Glutamatergic neuron (in vitro differentiated cells): Measurements from ENCODE around the gene RNASEH2B. TPM values are rescaled to one million over a fixed set of nuclear protein-coding genes. Genes with fewer than 3 reads are reported as not detected.

Source experiments
- DNase-seq: peaks from one replicate; pipeline ENCODE4 v3.0.0; 2022
- H3K27ac Mint-ChIP-seq: one replicate; pipeline ENCODE4 v1.8.0; 2020; ENCODE audit warnings: mild to moderate bottlenecking, mixed read lengths, inconsistent platforms; ENCODE audit not compliant: unreplicated experiment
- H3K27me3 Mint-ChIP-seq: one replicate; pipeline ENCODE4 v1.8.0; 2020; ENCODE audit warnings: mild to moderate bottlenecking, moderate library complexity, mixed read lengths, inconsistent platforms; ENCODE audit not compliant: unreplicated experiment
- H3K36me3 Mint-ChIP-seq: one replicate; pipeline ENCODE4 v1.8.0; 2020; ENCODE audit warnings: mild to moderate bottlenecking, mixed read lengths, inconsistent platforms; ENCODE audit not compliant: unreplicated experiment
- H3K4me1 Mint-ChIP-seq: one replicate; pipeline ENCODE4 v1.8.0; 2020; ENCODE audit warnings: mild to moderate bottlenecking, low read depth, mixed read lengths, inconsistent platforms; ENCODE audit not compliant: unreplicated experiment
- H3K4me3 Mint-ChIP-seq: one replicate; pipeline ENCODE4 v1.8.0; 2020; ENCODE audit warnings: mild to moderate bottlenecking, mixed read lengths, inconsistent platforms; ENCODE audit not compliant: unreplicated experiment
- H3K9me3 Mint-ChIP-seq: one replicate; pipeline ENCODE4 v1.8.0; 2020; ENCODE audit warnings: mild to moderate bottlenecking, moderate library complexity, mixed read lengths, inconsistent platforms; ENCODE audit not compliant: unreplicated experiment
- total RNA-seq: library from RNA; stranded (reverse); fragmentation: NEBNext Ultra II Directional; extraction: Animal tissue kit (Norgen Biotek cat#: 25700); gene quantifications from one replicate; pipeline ENCODE4 v1.2.1, GENCODE V29; 2021; ENCODE audit not compliant: unreplicated experiment
- TF ChIP-seq, protein P1 (sequence below): fragments of 200-600 bp; sonication (generic); IDR thresholded peaks from one replicate; pipeline ENCODE4 v1.5.0; 2021; ENCODE audit not compliant: partially characterized antibody, unreplicated experiment

The RNASEH2B gene
- total RNA-seq, 1 donor from 2014 or later: 10.4 TPM

DNA sequence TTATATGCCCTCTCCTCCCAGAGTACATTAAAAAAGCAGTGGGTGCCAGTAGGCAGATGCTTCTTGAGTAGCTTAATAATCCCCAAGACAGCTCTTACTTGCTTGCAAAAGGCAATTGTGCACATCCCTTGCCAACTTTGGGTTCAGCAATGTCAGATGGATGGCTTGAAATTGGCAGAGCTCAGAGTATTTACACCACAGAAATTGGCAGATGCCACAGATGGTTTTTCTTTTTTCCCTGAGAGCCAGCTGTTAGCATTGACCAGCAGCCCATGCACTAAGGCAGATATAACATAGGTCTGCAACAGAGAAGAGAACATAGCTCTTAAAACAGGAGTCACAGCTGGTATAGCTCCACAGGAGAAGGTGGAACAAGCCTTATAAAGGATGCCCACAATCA, 18.4 kb upstream of the RNASEH2B start:
- Mint-ChIP-seq H3K4me1 (peaks cover 18% of the 10 kb centered on the region), H3K36me3 (no peaks in the 10 kb centered on the region), H3K4me3 (no peak overlapping the region), H3K27ac (peak overlapping the region; percentile 74), H3K9me3 (no peaks in the 10 kb centered on the region), H3K27me3 (no peaks in the 10 kb centered on the region)
- DNase-seq: no peak
- TF ChIP-seq, protein P1, sequence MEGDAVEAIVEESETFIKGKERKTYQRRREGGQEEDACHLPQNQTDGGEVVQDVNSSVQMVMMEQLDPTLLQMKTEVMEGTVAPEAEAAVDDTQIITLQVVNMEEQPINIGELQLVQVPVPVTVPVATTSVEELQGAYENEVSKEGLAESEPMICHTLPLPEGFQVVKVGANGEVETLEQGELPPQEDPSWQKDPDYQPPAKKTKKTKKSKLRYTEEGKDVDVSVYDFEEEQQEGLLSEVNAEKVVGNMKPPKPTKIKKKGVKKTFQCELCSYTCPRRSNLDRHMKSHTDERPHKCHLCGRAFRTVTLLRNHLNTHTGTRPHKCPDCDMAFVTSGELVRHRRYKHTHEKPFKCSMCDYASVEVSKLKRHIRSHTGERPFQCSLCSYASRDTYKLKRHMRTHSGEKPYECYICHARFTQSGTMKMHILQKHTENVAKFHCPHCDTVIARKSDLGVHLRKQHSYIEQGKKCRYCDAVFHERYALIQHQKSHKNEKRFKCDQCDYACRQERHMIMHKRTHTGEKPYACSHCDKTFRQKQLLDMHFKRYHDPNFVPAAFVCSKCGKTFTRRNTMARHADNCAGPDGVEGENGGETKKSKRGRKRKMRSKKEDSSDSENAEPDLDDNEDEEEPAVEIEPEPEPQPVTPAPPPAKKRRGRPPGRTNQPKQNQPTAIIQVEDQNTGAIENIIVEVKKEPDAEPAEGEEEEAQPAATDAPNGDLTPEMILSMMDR: no peak

DNA sequence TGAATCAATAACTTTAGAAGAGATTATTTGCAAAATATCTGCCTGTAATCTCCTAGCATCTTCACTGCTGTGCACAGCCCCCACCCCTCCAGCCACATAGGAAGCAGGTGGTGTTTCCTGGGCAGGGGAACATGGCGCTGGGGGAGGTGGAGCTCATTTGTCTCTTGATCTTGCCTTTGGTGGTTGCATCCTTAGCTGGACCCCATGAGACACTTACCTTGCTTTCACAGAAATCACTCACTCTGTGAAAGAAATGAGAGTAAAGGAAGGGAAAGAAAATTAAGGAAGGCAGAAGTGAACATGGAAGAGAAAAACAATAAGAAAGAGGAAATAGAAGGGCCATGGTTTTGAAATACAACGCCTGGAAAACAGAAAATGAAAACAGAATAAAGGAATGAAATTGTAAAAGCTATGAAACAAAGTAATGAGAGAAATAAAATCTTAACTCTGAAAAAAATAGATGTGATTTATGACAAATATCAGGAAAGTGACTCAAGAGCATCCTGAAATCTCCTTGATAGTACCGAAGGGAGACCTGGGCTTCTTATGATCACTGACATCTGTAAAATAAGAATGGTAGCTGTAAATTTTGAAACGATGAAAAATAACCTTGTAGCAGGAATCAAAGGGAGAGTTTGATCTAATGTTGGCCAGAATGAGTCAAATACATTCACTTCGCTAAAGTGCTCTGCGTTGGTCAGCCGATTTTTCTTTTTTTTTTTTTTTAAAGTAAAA, 17.2 kb upstream of the RNASEH2B start:
- Mint-ChIP-seq H3K4me1 (peaks cover 18% of the 10 kb centered on the region), H3K27me3 (peaks cover 2% of the 10 kb centered on the region), H3K9me3 (no peaks in the 10 kb centered on the region), H3K4me3 (no peak overlapping the region), H3K27ac (peak overlapping the region; percentile 84), H3K36me3 (no peaks in the 10 kb centered on the region)
- TF ChIP-seq, protein P1: no peak
- DNase-seq: peak; percentile 33

DNA sequence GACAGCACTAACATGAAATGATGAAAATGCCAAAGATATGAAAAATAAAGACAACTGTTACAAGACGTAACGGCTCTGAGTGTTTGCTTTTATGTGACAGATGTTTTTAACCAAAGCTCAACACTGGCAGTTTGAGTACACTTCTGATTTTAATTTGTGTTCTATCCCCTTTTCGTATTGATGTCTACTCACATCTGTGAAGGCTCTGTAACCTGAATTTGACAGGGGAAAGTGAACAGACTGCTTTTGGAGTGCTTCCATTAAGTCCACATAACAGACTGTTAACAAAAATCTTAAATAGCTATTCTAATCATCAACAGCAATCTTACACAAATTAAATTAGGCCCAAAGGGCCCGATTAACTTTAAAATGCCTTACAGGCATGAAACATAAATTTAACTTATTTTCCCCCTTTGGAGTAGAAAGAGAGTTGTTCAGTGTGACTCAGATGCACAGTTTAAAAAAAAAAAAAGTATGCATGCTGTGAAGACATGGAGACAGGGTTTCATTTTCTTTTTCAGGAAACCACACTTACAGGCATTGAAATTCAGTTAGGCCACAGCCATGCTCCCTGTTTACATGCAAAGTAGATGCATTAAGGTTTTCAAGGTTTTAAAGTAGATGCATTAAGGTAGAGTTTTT, 16.3 kb upstream of the RNASEH2B start:
- Mint-ChIP-seq H3K4me3 (no peak overlapping the region), H3K36me3 (no peaks in the 10 kb centered on the region), H3K9me3 (no peaks in the 10 kb centered on the region), H3K4me1 (peaks cover 18% of the 10 kb centered on the region), H3K27me3 (peaks cover 2% of the 10 kb centered on the region), H3K27ac (no peak overlapping the region)
- DNase-seq: no peak
- TF ChIP-seq, protein P1: no peak

DNA sequence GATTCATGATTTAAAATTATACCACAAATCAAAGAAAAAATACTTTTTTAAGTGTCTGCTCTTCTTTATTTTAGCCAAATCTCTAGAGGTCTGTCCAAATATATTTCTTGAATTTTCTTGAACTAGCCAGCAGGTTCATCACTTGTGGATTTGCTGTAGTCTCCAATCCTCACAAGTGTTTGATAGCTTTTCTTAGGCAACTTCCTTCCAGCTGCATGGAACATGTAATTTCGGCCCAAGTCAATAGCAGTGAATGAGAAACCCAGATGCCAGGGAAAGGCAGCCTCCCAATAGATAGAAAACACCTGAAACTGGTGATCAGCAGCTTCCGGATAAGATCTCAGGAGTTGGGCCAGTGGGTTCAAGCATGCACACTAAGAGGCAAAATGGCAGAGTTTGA, 15.6 kb upstream of the RNASEH2B start:
- DNase-seq: no peak
- Mint-ChIP-seq H3K27me3 (peaks cover 2% of the 10 kb centered on the region), H3K4me3 (no peak overlapping the region), H3K27ac (no peak overlapping the region), H3K36me3 (no peaks in the 10 kb centered on the region), H3K9me3 (no peaks in the 10 kb centered on the region), H3K4me1 (peaks cover 18% of the 10 kb centered on the region)
- TF ChIP-seq, protein P1: no peak

DNA sequence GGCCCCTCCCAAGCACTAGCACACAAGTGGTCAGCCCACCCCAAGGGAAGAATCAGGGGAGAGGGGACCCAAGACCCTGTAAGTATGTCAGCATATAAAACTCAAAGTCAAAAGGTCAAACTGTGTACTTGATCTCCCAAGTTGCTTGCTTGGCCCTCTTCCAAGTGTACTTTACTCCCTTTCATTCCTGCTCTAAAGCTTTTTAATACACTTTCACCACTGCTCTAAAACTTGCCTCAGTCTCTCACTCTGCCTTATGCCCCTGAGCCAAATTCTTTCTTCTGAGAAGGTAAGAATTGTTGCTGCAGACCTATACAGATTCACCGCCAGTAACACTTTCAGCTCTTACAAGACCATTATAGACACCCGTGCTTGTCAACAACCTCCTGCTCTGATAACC, 15.1 kb upstream of the RNASEH2B start:
- no peaks in the 10 kb centered on the region for H3K9me3 Mint-ChIP-seq
- no peaks in the 10 kb centered on the region for H3K36me3 Mint-ChIP-seq
- no peak overlapping the region for H3K27ac Mint-ChIP-seq
- no peak for DNase-seq
- TF ChIP-seq, protein P1: no peak
- H3K4me1 Mint-ChIP-seq: peaks cover 18% of the 10 kb centered on the region
- peaks cover 2% of the 10 kb centered on the region for H3K27me3 Mint-ChIP-seq
- no peak overlapping the region for H3K4me3 Mint-ChIP-seq
